Stomach (tissue), 19 donors: ENCODE results near the gene CLEC6A. TPM values are rescaled to one million over a fixed set of nuclear protein-coding genes. Genes with fewer than 3 reads are reported as not detected.
"Not testable (repeated sequence)": the region's sequence is repeated elsewhere in the genome, so short reads cannot be mapped to it uniquely, and the experiment has no call there.

Experiments used
- DNase-seq, 2 donors: peaks; one replicate each; pipeline versions ENCODE4 v3.0.0 to v3.0.0-alpha.2; 2013 to 2019
- H3K27ac ChIP-seq, 5 donors: fragments of 200-600 bp in 4 of 5; sonication (generic) in 4 of 5; one replicate each; pipeline ENCODE4 v1.5.1; 2013 to 2019; ENCODE audit warnings: mild to moderate bottlenecking in 1 of 5, moderate library complexity in 1 of 5
- H3K27me3 ChIP-seq, 3 donors: fragments of 200-600 bp; sonication (generic); one replicate each; pipeline ENCODE4 v1.5.1; 2017 to 2019; ENCODE audit warnings: mixed run types in 1 of 3
- H3K36me3 ChIP-seq, 4 donors: fragments of 200-600 bp; sonication (generic); 1 replicate in 3 of 4; 2 replicates in 1 of 4; pipeline ENCODE4 v1.5.1; 2016 to 2019
- H3K4me1 ChIP-seq, 4 donors: fragments of 200-600 bp; sonication (generic); one replicate each; pipeline ENCODE4 v1.5.1; 2016 to 2019
- H3K4me3 ChIP-seq, 4 donors: fragments of 200-600 bp; sonication (generic) in 3 of 4; one replicate each; pipeline ENCODE4 v1.5.1; 2016 to 2019; ENCODE audit warnings: mild to moderate bottlenecking in 1 of 4
- H3K9me3 ChIP-seq, 4 donors: fragments of 200-600 bp; sonication (generic); one replicate each; pipeline ENCODE4 v1.5.1; 2016 to 2019
- EP300 ChIP-seq: sonication (generic); formaldehyde crosslinking; IDR thresholded peaks from one replicate; pipeline ENCODE4 v1.6.1; 2017; ENCODE audit warnings: antibody characterized with exemption
- POLR2A ChIP-seq, 4 donors: fragments of 450-650 bp; IDR thresholded peaks; one replicate each; pipeline ENCODE4 v1.6.1; 2016; ENCODE audit warnings: antibody characterized with exemption in 4 of 4, control low read depth in 2 of 4, mild to moderate bottlenecking in 1 of 4, moderate library complexity in 1 of 4
- POLR2AphosphoS5 ChIP-seq, 3 donors: sonication (generic); formaldehyde crosslinking; IDR thresholded peaks; one replicate each; pipeline ENCODE4 v1.6.1; 2016; ENCODE audit warnings: antibody characterized with exemption in 3 of 3
- WGBS, 5 donors: extraction: QIAGEN DNeasy Blood & Tissue Kit in 3 of 5; methylation state at CpG; one replicate each; pipeline versions ENCODE4 v1.1.5 to v1.1.7; 2013 to 2018; 5-methylcytosine and 5-hydroxymethylcytosine counted together
- intact Hi-C: fragments of 100-400 bp; cut with DNase I; formaldehyde crosslinking; loops from one replicate; pipeline ENCODE4 v1.15.1; 2023; ENCODE audit warnings: low total_unique reads
- long read RNA-seq, 10 donors: transcript quantifications; one replicate each; lab custom pipeline, GENCODE V29; 2026
- polyA plus RNA-seq, 3 donors: library from polyadenylated mRNA; stranded (reverse); fragments of 200-250 nt; gene quantifications; one replicate each; pipeline ENCODE4 v1.2.3, GENCODE V29; 2013
- total RNA-seq, 5 donors: library from RNA; depleted of rRNA; stranded (reverse); fragments of >200 nt; gene quantifications; one replicate each; pipeline versions ENCODE4 v1.1.0 to v1.2.3, GENCODE V29; 2014 to 2016
- TF ChIP-seq, protein P1 (sequence below), 7 experiments: fragments of 450-650 bp in 4 of 7; fragments of 200-600 bp in 3 of 7; sonication (generic) in 3 of 7; IDR thresholded peaks; one replicate each; pipeline ENCODE4 v1.5.1; 2016 to 2019; ENCODE audit warnings: antibody characterized with exemption in 7 of 7, control low read depth in 2 of 7, mild to moderate bottlenecking in 1 of 7
- donor health status: healthy with polysubstance abuse.
- donor health status: Bipolar disorder and iron deficiency.
- donor health status: healthy.

Gene CLEC6A
- total RNA-seq (not detected), polyA plus RNA-seq (not detected)
- long read RNA-seq, donor 1 = 0 reads
- long read RNA-seq, donor 2 = 0 reads
- long read RNA-seq, donor 3 = 0 reads
- long read RNA-seq, donor 4 = 0 reads
- long read RNA-seq, donor 5 = 0 reads
- long read RNA-seq, donor 6 = 0 reads
- long read RNA-seq, donor 7 = 0 reads
- long read RNA-seq, donor 8 = 0 reads
- long read RNA-seq, donor 9 = 0 reads
- long read RNA-seq, donor 10 = 0 reads

DNA sequence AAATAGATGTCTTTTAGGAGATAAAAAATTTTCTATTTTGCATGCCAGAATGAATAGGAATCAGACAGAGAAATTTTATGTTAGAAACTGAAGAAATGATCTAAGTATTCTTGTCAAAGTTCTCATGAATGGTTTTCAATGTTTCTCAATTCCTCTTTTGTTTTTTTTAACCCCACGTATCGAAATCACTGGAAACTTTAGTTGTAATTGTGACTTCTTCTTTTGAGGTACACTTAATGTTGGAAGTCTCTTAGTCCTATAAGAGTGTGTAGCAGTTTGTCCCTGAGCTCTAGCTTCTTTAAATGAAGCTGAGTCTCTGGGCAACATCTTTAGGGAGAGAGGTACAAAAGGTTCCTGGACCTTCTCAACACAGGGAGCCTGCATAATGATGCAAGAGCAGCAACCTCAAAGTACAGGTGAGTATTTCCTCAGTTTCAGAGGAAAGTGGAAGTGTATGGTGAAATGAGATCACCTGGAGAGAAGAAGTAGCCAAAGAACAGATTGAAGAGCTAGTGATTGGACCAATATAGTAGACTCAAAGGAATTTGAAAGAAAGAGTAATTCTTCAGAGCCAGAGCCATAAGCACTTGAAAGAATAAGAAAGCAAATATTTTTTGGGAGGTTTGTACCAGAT is at the start of gene CLEC6A:
CLEC6A (plus strand) TSS at position 236 of the 634 bp plus-strand sequence; CDS start at position 386, 150 bp downstream.
- no peaks in the 10 kb centered on the region for H3K4me1 ChIP-seq
- no peaks in the 10 kb centered on the region for H3K27me3 ChIP-seq
- TF ChIP-seq, protein P1, sequence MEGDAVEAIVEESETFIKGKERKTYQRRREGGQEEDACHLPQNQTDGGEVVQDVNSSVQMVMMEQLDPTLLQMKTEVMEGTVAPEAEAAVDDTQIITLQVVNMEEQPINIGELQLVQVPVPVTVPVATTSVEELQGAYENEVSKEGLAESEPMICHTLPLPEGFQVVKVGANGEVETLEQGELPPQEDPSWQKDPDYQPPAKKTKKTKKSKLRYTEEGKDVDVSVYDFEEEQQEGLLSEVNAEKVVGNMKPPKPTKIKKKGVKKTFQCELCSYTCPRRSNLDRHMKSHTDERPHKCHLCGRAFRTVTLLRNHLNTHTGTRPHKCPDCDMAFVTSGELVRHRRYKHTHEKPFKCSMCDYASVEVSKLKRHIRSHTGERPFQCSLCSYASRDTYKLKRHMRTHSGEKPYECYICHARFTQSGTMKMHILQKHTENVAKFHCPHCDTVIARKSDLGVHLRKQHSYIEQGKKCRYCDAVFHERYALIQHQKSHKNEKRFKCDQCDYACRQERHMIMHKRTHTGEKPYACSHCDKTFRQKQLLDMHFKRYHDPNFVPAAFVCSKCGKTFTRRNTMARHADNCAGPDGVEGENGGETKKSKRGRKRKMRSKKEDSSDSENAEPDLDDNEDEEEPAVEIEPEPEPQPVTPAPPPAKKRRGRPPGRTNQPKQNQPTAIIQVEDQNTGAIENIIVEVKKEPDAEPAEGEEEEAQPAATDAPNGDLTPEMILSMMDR (IDR thresholded peaks at IDR 0.05) = no peak
- TF ChIP-seq EP300 = no peak
- TF ChIP-seq POLR2AphosphoS5 (IDR thresholded peaks at IDR 0.05) = no peak
- no peak for TF ChIP-seq POLR2A (IDR thresholded peaks at IDR 0.05)
- DNase-seq = no peak
- no peaks in the 10 kb centered on the region for H3K36me3 ChIP-seq
- H3K4me3 ChIP-seq = no peak within 1 kb of the TSS
- H3K9me3 ChIP-seq = no peaks in the 10 kb centered on the region
- intact Hi-C loops = no loop called here
- 66 to 86% (median 69%) methylated on average over 2 of the region's 2 CpGs for WGBS, 5 donors
- no peak within 1 kb of the TSS for H3K27ac ChIP-seq

DNA sequence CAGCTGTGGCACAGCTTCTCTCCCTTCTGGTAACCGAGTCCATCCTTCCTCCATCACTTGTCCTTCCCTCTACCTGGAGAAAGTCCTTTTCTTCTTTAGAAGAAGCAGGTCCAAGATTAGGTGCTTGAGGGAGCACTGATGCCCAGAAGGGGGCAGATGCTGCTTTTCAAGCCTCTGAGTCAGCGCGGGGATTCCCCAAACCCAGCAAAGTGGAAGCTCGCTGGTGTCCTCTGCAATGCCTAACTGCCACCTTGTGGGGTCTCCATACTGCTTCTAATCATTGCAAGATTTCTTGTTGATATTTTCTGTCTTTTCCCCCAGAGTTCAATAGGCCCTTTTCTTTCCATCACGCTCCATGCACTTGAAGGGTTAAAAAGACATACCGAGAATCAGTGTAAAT is 36.2 kb upstream of the CLEC6A start:
- WGBS, 5 donors = no CpG with 5 or more reads among the region's 6 CpGs
- H3K36me3 ChIP-seq, DNase-seq, H3K27me3 ChIP-seq, H3K4me1 ChIP-seq, H3K4me3 ChIP-seq, H3K27ac ChIP-seq, intact Hi-C loops, H3K9me3 ChIP-seq: not testable (repeated sequence)

DNA sequence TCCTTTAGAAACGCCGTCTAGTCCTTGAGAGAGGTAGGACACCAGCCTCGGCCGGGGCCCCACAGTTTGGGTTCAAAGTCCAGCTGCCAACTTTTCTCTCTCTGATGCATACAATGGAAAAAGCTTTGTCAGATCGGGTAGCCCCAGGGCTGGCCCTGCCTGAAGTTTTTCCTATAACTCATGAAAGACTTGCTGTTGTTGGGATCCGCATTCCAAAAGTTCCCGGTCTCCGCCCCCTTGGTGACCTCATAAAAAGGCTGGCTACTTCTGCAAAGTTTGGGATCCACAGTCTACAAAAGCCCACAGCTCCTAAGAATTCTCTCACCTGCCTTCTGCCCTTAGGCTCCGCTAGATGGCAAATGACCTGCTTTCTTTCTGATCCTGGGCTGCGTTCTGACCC is 35.3 kb upstream of the CLEC6A start:
- intact Hi-C loops = no loop called here
- H3K9me3 ChIP-seq = no peaks in the 10 kb centered on the region
- WGBS, 5 donors = no CpG with 5 or more reads among the region's 10 CpGs
- H3K27me3 ChIP-seq = no peaks in the 10 kb centered on the region
- H3K36me3 ChIP-seq = no peaks in the 10 kb centered on the region
- no peak overlapping the region for H3K27ac ChIP-seq
- no peaks in the 10 kb centered on the region for H3K4me1 ChIP-seq
- no peak overlapping the region for H3K4me3 ChIP-seq
- DNase-seq = no peak
- TF ChIP-seq POLR2AphosphoS5 (IDR thresholded peaks at IDR 0.05) (no peak), POLR2A (IDR thresholded peaks at IDR 0.05) (no peak), EP300 (no peak)
- TF ChIP-seq, protein P1 (IDR thresholded peaks at IDR 0.05) = no peak

GRCh38 chr12:8444536-8445278 is 11.1 kb upstream of the CLEC6A start:
- H3K4me1 ChIP-seq, H3K27ac ChIP-seq, DNase-seq, intact Hi-C loops, H3K9me3 ChIP-seq, H3K4me3 ChIP-seq, H3K27me3 ChIP-seq, H3K36me3 ChIP-seq: not testable (repeated sequence)
- WGBS, 5 donors = 86 to 90% (median 89%) methylated on average over 19 to 22 of the region's 22 CpGs

DNA sequence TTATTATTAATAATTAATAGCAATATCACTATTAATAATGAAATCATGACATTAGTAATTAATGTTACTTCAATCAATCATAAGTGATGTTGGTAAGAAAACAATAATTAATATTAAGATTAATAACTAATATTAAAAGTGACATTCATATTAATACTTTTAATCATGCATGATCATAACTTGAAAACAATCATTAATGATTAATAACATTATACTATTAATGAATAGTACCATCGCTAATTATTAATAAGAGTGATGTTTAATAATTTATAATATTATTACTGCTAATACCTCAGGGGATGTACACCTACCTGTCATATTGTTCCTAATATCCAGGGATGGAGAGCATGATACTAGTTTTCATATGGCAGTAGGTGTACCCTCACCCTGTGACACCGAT is 10.0 kb upstream of the CLEC6A start:
- 94 to 99% (median 96%) methylated on average over 2 of the region's 2 CpGs for WGBS, 5 donors

More for the DNA sequence above, 10.0 kb upstream of the CLEC6A start:
- Histone ChIP-seq H3K27me3 (no peaks in the 10 kb centered on the region), H3K36me3 (no peaks in the 10 kb centered on the region), H3K9me3 (no peaks in the 10 kb centered on the region), H3K4me1 (no peaks in the 10 kb centered on the region), H3K4me3 (no peak overlapping the region), H3K27ac (no peak overlapping the region)
- intact Hi-C loops = no loop called here
- TF ChIP-seq EP300 = no peak
- no peak for TF ChIP-seq POLR2A (IDR thresholded peaks at IDR 0.05)
- TF ChIP-seq, protein P1 (IDR thresholded peaks at IDR 0.05) = no peak
- TF ChIP-seq POLR2AphosphoS5 (IDR thresholded peaks at IDR 0.05) = no peak
- DNase-seq = no peak
